Immature natural killer cell (primary cell): Measurements from ENCODE around the gene SEBOX. TPM values are rescaled to one million over a fixed set of nuclear protein-coding genes. Genes with fewer than 3 reads are reported as not detected.

ENCODE experiments used
- DNase-seq, 3 donors: peaks; one replicate each; pipeline ENCODE4 v3.0.0; 2022; ENCODE audit warnings: mixed read lengths in 1 of 3
- H3K27ac Mint-ChIP-seq, 6 donors: one replicate each; pipeline ENCODE4 v1.8.0; 2020; ENCODE audit warnings: mixed read lengths in 6 of 6, mild to moderate bottlenecking in 5 of 6, inconsistent platforms in 4 of 6, moderate library complexity in 3 of 6
- H3K27me3 Mint-ChIP-seq, 3 donors: one replicate each; pipeline ENCODE4 v1.8.0; 2020 to 2021; ENCODE audit warnings: low read depth in 3 of 3, mild to moderate bottlenecking in 3 of 3, mixed read lengths in 3 of 3, moderate library complexity in 3 of 3, inconsistent platforms in 1 of 3
- H3K36me3 Mint-ChIP-seq, 3 donors: one replicate each; pipeline ENCODE4 v1.8.0; 2020; ENCODE audit warnings: mixed read lengths in 3 of 3, inconsistent platforms in 2 of 3, mild to moderate bottlenecking in 2 of 3
- H3K4me1 Mint-ChIP-seq, 2 donors: one replicate each; pipeline ENCODE4 v1.8.0; 2020; ENCODE audit warnings: inconsistent platforms in 2 of 2, mild to moderate bottlenecking in 2 of 2, mixed read lengths in 2 of 2, moderate library complexity in 1 of 2
- H3K4me3 Mint-ChIP-seq, 5 donors: one replicate each; pipeline ENCODE4 v1.8.0; 2020; ENCODE audit warnings: mild to moderate bottlenecking in 5 of 5, mixed read lengths in 5 of 5, inconsistent platforms in 3 of 5, moderate library complexity in 3 of 5
- H3K9me3 Mint-ChIP-seq, 6 donors: one replicate each; pipeline ENCODE4 v1.8.0; 2020; ENCODE audit warnings: mild to moderate bottlenecking in 6 of 6, mixed read lengths in 6 of 6, inconsistent platforms in 4 of 6, moderate library complexity in 3 of 6
- polyA plus RNA-seq, 3 donors: library from polyadenylated mRNA; unstranded; fragments of 300-500 nt; fragmentation: Illumina TruSeq; gene quantifications; one replicate each; pipeline ENCODE4 v1.2.3, GENCODE V29; 2021

The SEBOX gene
- polyA plus RNA-seq, 3 donors from 2014 or later, result not detected

- peak overlapping the region in 1 of 5 donors; percentile 96 for H3K4me3 Mint-ChIP-seq
- H3K27ac Mint-ChIP-seq, result peak overlapping the region in 2 of 6 donors; percentile 6 to 81
- H3K4me1 Mint-ChIP-seq, result peaks cover 40 to 43% of the 10 kb centered on the region in 2 donors
- peaks cover 0 to 11% (median 0%) of the 10 kb centered on the region in 3 donors for H3K36me3 Mint-ChIP-seq
- peaks cover 2 to 9% (median 3%) of the 10 kb centered on the region in 3 donors for H3K27me3 Mint-ChIP-seq
- no peak for DNase-seq
- H3K9me3 Mint-ChIP-seq, result peaks cover 0 to 1% (median 0%) of the 10 kb centered on the region in 6 donors
Observed at GRCh38 chr17:28338056-28338768, 26.8 kb downstream of the SEBOX start.

- H3K27ac Mint-ChIP-seq, result peak overlapping the region; percentile 81 to 96 (median 93)
Observed at GRCh38 chr17:28335959-28336871, 28.8 kb downstream of the SEBOX start.

GRCh38 chr17:28335201-28335958, 29.6 kb downstream of the SEBOX start, which contains the start of the genes IFT20 and TNFAIP1:
Gene IFT20, minus strand, starts transcription at chr17:28335472. Its CDS starts 3,487 bp downstream, at chr17:28331985.
Gene TNFAIP1, plus strand, starts transcription at chr17:28335761. Its CDS starts 3,761 bp downstream, at chr17:28339522.
- DNase-seq, result peak; percentile 97 to 98 (median 98)

More at GRCh38 chr17:28335959-28336871, 28.8 kb downstream of the SEBOX start:
- DNase-seq, result no peak
- H3K4me3 Mint-ChIP-seq, result peak overlapping the region; percentile 94 to 97 (median 95)
- peaks cover 0 to 9% (median 0%) of the 10 kb centered on the region in 3 donors for H3K36me3 Mint-ChIP-seq
- H3K9me3 Mint-ChIP-seq, result peaks cover 0 to 1% (median 0%) of the 10 kb centered on the region in 6 donors
- peaks cover 41 to 53% of the 10 kb centered on the region in 2 donors for H3K4me1 Mint-ChIP-seq
- peaks cover 2 to 10% (median 3%) of the 10 kb centered on the region in 3 donors for H3K27me3 Mint-ChIP-seq

GRCh38 chr17:28334666-28335200, 30.3 kb downstream of the SEBOX start:
- Mint-ChIP-seq H3K9me3 (peaks cover 0 to 1% (median 0%) of the 10 kb centered on the region in 6 donors), H3K36me3 (peaks cover 0 to 6% (median 0%) of the 10 kb centered on the region in 3 donors), H3K4me3 (peak overlapping the region; percentile 94 to 97 (median 95)), H3K27ac (peak overlapping the region; percentile 81 to 96 (median 93)), H3K27me3 (peaks cover 2 to 10% (median 3%) of the 10 kb centered on the region in 3 donors), H3K4me1 (peaks cover 41 to 53% of the 10 kb centered on the region in 2 donors)
- no peak for DNase-seq

More at GRCh38 chr17:28335201-28335958, 29.6 kb downstream of the SEBOX start, which contains the start of the genes IFT20 and TNFAIP1:
- peaks cover 0 to 1% (median 0%) of the 10 kb centered on the region in 6 donors for H3K9me3 Mint-ChIP-seq
- H3K27me3 Mint-ChIP-seq, result peaks cover 2 to 10% (median 3%) of the 10 kb centered on the region in 3 donors
- peak within 1 kb of the TSS; percentile 94 to 97 (median 95) for H3K4me3 Mint-ChIP-seq
- peaks cover 0 to 9% (median 0%) of the 10 kb centered on the region in 3 donors for H3K36me3 Mint-ChIP-seq
- H3K27ac Mint-ChIP-seq, result peak within 1 kb of the TSS; percentile 81 to 96 (median 93)
- peaks cover 41 to 53% of the 10 kb centered on the region in 2 donors for H3K4me1 Mint-ChIP-seq

- H3K9me3 Mint-ChIP-seq, result peaks cover 0 to 1% (median 0%) of the 10 kb centered on the region in 6 donors
- H3K4me3 Mint-ChIP-seq, result peak overlapping the region; percentile 94 to 97 (median 95)
- no peak for DNase-seq
- H3K4me1 Mint-ChIP-seq, result peaks cover 41 to 53% of the 10 kb centered on the region in 2 donors
- H3K27me3 Mint-ChIP-seq, result peaks cover 2 to 10% (median 3%) of the 10 kb centered on the region in 3 donors
- H3K36me3 Mint-ChIP-seq, result peaks cover 0 to 7% (median under 1%) of the 10 kb centered on the region in 3 donors
- H3K27ac Mint-ChIP-seq, result peak overlapping the region; percentile 81 to 96 (median 93)
Observed at GRCh38 chr17:28334171-28334570, 30.8 kb downstream of the SEBOX start.

GRCh38 chr17:28333083-28333746, 31.8 kb downstream of the SEBOX start:
- H3K36me3 Mint-ChIP-seq, result peaks cover 0 to 12% (median 8%) of the 10 kb centered on the region in 3 donors
- peaks cover 0 to 1% (median 0%) of the 10 kb centered on the region in 6 donors for H3K9me3 Mint-ChIP-seq

GRCh38 chr17:28331891-28332420, 33.0 kb downstream of the SEBOX start:
- DNase-seq, result no peak
- peak overlapping the region in 1 of 5 donors; percentile 46 for H3K4me3 Mint-ChIP-seq
- H3K27me3 Mint-ChIP-seq, result peaks cover 2 to 10% (median 3%) of the 10 kb centered on the region in 3 donors
- peaks cover 0 to 16% (median 8%) of the 10 kb centered on the region in 3 donors for H3K36me3 Mint-ChIP-seq
- peaks cover 30 to 43% of the 10 kb centered on the region in 2 donors for H3K4me1 Mint-ChIP-seq
- no peaks in the 10 kb centered on the region for H3K9me3 Mint-ChIP-seq
- peak overlapping the region in 1 of 6 donors; percentile 33 for H3K27ac Mint-ChIP-seq

More at GRCh38 chr17:28333083-28333746, 31.8 kb downstream of the SEBOX start:
- Mint-ChIP-seq H3K27me3 (peaks cover 2 to 10% (median 3%) of the 10 kb centered on the region in 3 donors), H3K4me3 (peak overlapping the region in 2 of 5 donors; percentile 7 to 95), H3K27ac (peak overlapping the region in 4 of 6 donors; percentile 19 to 96 (median 86)), H3K4me1 (peaks cover 38 to 53% of the 10 kb centered on the region in 2 donors)
- DNase-seq, result no peak

GRCh38 chr17:28330671-28331070, 34.3 kb downstream of the SEBOX start:
- DNase-seq, result no peak
- Mint-ChIP-seq H3K36me3 (peaks cover 0 to 25% (median 8%) of the 10 kb centered on the region in 3 donors), H3K4me3 (no peak overlapping the region), H3K9me3 (no peaks in the 10 kb centered on the region), H3K27me3 (peaks cover 2 to 10% (median 2%) of the 10 kb centered on the region in 3 donors), H3K4me1 (peaks cover 20 to 32% of the 10 kb centered on the region in 2 donors), H3K27ac (peak overlapping the region in 1 of 6 donors; percentile 20)

GRCh38 chr17:28328325-28328724, 36.7 kb downstream of the SEBOX start:
- Mint-ChIP-seq H3K27ac (no peak overlapping the region), H3K36me3 (peaks cover 0 to 25% (median 8%) of the 10 kb centered on the region in 3 donors), H3K9me3 (no peaks in the 10 kb centered on the region), H3K27me3 (peaks cover 0 to 1% (median 0%) of the 10 kb centered on the region in 3 donors), H3K4me1 (peaks cover 2 to 10% of the 10 kb centered on the region in 2 donors), H3K4me3 (no peak overlapping the region)
- DNase-seq, result no peak

GRCh38 chr17:28327709-28328108, 37.3 kb downstream of the SEBOX start:
- Mint-ChIP-seq H3K4me1 (peaks cover 2 to 8% of the 10 kb centered on the region in 2 donors), H3K36me3 (peaks cover 0 to 25% (median 8%) of the 10 kb centered on the region in 3 donors), H3K9me3 (no peaks in the 10 kb centered on the region), H3K4me3 (no peak overlapping the region), H3K27ac (peak overlapping the region in 1 of 6 donors; percentile 18), H3K27me3 (peaks cover 0 to 1% (median 0%) of the 10 kb centered on the region in 3 donors)
- DNase-seq, result no peak

GRCh38 chr17:28327031-28327607, 37.9 kb downstream of the SEBOX start:
- Mint-ChIP-seq H3K4me3 (no peak overlapping the region), H3K27ac (no peak overlapping the region), H3K27me3 (no peaks in the 10 kb centered on the region), H3K36me3 (peaks cover 0 to 23% (median 8%) of the 10 kb centered on the region in 3 donors), H3K9me3 (no peaks in the 10 kb centered on the region), H3K4me1 (peaks cover 0 to 2% of the 10 kb centered on the region in 2 donors)
- DNase-seq, result no peak
